A549 (cell line): ENCODE data around the gene SNAP91. TPM values are rescaled to one million over a fixed set of nuclear protein-coding genes. Genes with fewer than 3 reads are reported as not detected.
"Not testable (repeated sequence)": the region's sequence is repeated elsewhere in the genome, so short reads cannot be mapped to it uniquely, and the experiment has no call there.

Experiments used
- ATAC-seq, 2 experiments: fragments of 200-7000 bp in 1 of 2; fragments of >200 bp in 1 of 2; cut with Nextera tagmentation in 1 of 2; cut with Tn5 transposase in 1 of 2; 3 replicates each; pipeline versions ENCODE4 v1.8.0 to v1.9.1; 2018 to 2020; ENCODE audit warnings: mild to moderate bottlenecking in 1 of 2, moderate library complexity in 1 of 2
- CTCF ChIA-PET: fragments of 300-600 bp; sonication (Branson Sonifier 250); formaldehyde crosslinking; extraction: SDS; loops from one replicate; lab custom pipeline; 2021; ENCODE audit warnings: antibody characterized with exemption, inconsistent platforms; lab: Yijun Ruan, JAX
- POLR2A ChIA-PET: fragments of 350-600 bp; formaldehyde crosslinking; extraction: SDS; loops from one replicate; lab custom pipeline; 2021; ENCODE audit warnings: antibody characterized with exemption, inconsistent platforms; lab: Yijun Ruan, JAX
- DNase-seq, 2 experiments: peaks; one replicate each; pipeline versions ENCODE4 v3.0.0 to v3.0.0-alpha.2; 2011 to 2016; ENCODE audit warnings: low read depth in 1 of 2, low spot score in 1 of 2
- FAIRE-seq: peaks from 2 replicates; lab custom pipeline; 2011; peaks lifted over from hg19 to GRCh38; lab: Jason Lieb, UNC
- H3K27ac ChIP-seq, 2 experiments: fragments of >200 bp; sonication (Bioruptor Twin); formaldehyde crosslinking; 3 replicates each; pipeline ENCODE4 v1.5.1; 2016 to 2017
- H3K4me1 ChIP-seq: fragments of >200 bp; sonication (Bioruptor Twin); formaldehyde crosslinking; 3 replicates; pipeline ENCODE4 v1.6.1; 2016
- H3K4me2 ChIP-seq: fragments of >200 bp; sonication (Bioruptor Twin); formaldehyde crosslinking; 3 replicates; pipeline ENCODE4 v1.6.1; 2016
- H3K4me3 ChIP-seq: fragments of >200 bp; sonication (Bioruptor Twin); formaldehyde crosslinking; 3 replicates; pipeline ENCODE4 v1.5.1; 2016
- H3K9me3 ChIP-seq: fragments of >200 bp; sonication (Bioruptor Twin); formaldehyde crosslinking; 3 replicates; pipeline ENCODE4 v1.6.1; 2016
- ATOH8 ChIP-seq: fragments of 250-450 bp; sonication (Bioruptor Pico); IDR thresholded peaks from 2 replicates; pipeline ENCODE4 v1.5.0; 2020; ENCODE audit warnings: low read depth, mild to moderate bottlenecking, moderate library complexity
- BHLHE40 ChIP-seq: IDR thresholded peaks from 2 replicates; pipeline ENCODE4 v1.6.1; 2012; ENCODE audit warnings: low read depth, low read length, inconsistent platforms
- CTCF ChIP-seq: fragments of >200 bp; sonication (Bioruptor Twin); formaldehyde crosslinking; IDR thresholded peaks from 3 replicates; pipeline ENCODE4 v1.5.1; 2016
- ELK1 ChIP-seq: fragments of 150-350 bp; IDR thresholded peaks from 2 replicates; pipeline ENCODE4 v1.6.1; 2014; ENCODE audit warnings: low read depth, mild to moderate bottlenecking, low read length
- ESRRA ChIP-seq: fragments of 150-350 bp; IDR thresholded peaks from 2 replicates; pipeline ENCODE4 v1.6.1; 2014; ENCODE audit warnings: mild to moderate bottlenecking, low read length, borderline replicate concordance
- GATA3 ChIP-seq: IDR thresholded peaks from 2 replicates; pipeline ENCODE4 v1.6.1; 2012; ENCODE audit warnings: borderline replicate concordance
- HOXB5 ChIP-seq: fragments of 250-450 bp; sonication (Bioruptor Pico); IDR thresholded peaks from 2 replicates; pipeline ENCODE4 v1.5.0; 2020; ENCODE audit warnings: mild to moderate bottlenecking, moderate library complexity
- KDM5A ChIP-seq: fragments of 200-600 bp; sonication (generic); IDR thresholded peaks from 2 replicates; pipeline ENCODE4 v1.6.1; 2016; ENCODE audit warnings: antibody characterized with exemption, mild to moderate bottlenecking
- NPAS2 ChIP-seq: fragments of 250-450 bp; sonication (Bioruptor Pico); IDR thresholded peaks from 2 replicates; pipeline ENCODE4 v1.8.0; 2022; ENCODE audit warnings: mild to moderate bottlenecking, moderate library complexity, borderline replicate concordance
- NR3C1 ChIP-seq: fragments of >200 bp; sonication (Bioruptor Twin); formaldehyde crosslinking; IDR thresholded peaks from 3 replicates; pipeline ENCODE4 v1.6.1; 2017
- PBX3 ChIP-seq: IDR thresholded peaks from 2 replicates; pipeline ENCODE4 v1.6.1; 2012
- RNF2 ChIP-seq: fragments of 200-600 bp; sonication (generic); IDR thresholded peaks from 2 replicates; pipeline ENCODE4 v1.6.1; 2016; ENCODE audit warnings: low read depth, mild to moderate bottlenecking, antibody characterized with exemption, moderate library complexity, borderline replicate concordance
- ZC3H11A ChIP-seq: fragments of 450-650 bp; IDR thresholded peaks from 2 replicates; pipeline ENCODE4 v1.6.1; 2014; ENCODE audit warnings: antibody characterized with exemption, mild to moderate bottlenecking
- WGBS: methylation state at CpG from one replicate; pipeline ENCODE4 v1.1.6; 2017; ENCODE audit errors: missing lambda C conversion rate; 5-methylcytosine and 5-hydroxymethylcytosine counted together
- polyA plus RNA-seq, 4 experiments: library from polyadenylated mRNA; depleted of rRNA in 3 of 4; stranded (reverse); fragments of >200 nt; fragmentation: RNase III in 1 of 4; extraction: RNeasy Plus Mini Kit Qiagen cat#74134 plus additional on column Dnase treatment in 1 of 4; gene quantifications; 2 replicates in 3 of 4; 3 replicates in 1 of 4; pipeline ENCODE4 v1.2.3, GENCODE V29; 2011 to 2017

SNAP91 gene
- polyA plus RNA-seq, 2 of the 4 experiments (the other 2 are of a cell fraction), result 0.13 to 0.39 TPM

GRCh38 chr6:83633609-83634008 lies 75.3 kb downstream of the SNAP91 start:
- CTCF ChIA-PET, result no interaction called here

GRCh38 chr6:83633149-83633548 lies 75.8 kb downstream of the SNAP91 start:
- Histone ChIP-seq H3K4me3 (no peak overlapping the region), H3K4me2 (no peak overlapping the region), H3K9me3 (no peaks in the 10 kb centered on the region), H3K4me1 (no peaks in the 10 kb centered on the region), H3K27ac (no peak overlapping the region)
- ChIA-PET CTCF (interaction anchor here (1.1 kb wide), 1 partner anchor 18 kb away, joined by 3 read pairs; no protein-coding TSS in a partner anchor), POLR2A (no interaction called here)
- TF ChIP-seq KDM5A (no peak), ATOH8 (CRISPR knock-in tag) (no peak), CTCF (no peak), ZC3H11A (no peak)
- no peak for FAIRE-seq
- no peak for ATAC-seq
- DNase-seq, result no peak
- 48% methylated on average over 2 of the region's 2 CpGs for WGBS

More at GRCh38 chr6:83633609-83634008, 75.3 kb downstream of the SNAP91 start:
- TF ChIP-seq RNF2 (no peak), ZC3H11A (no peak), NR3C1 (no peak), BHLHE40 (no peak), HOXB5 (CRISPR knock-in tag) (no peak), PBX3 (no peak), NPAS2 (CRISPR knock-in tag) (no peak), ESRRA (no peak), GATA3 (no peak), ELK1 (no peak)
- 28% methylated on average over 5 of the region's 5 CpGs for WGBS
- Histone ChIP-seq H3K9me3 (no peaks in the 10 kb centered on the region), H3K4me2 (no peak overlapping the region), H3K27ac (no peak overlapping the region), H3K4me1 (no peaks in the 10 kb centered on the region), H3K4me3 (no peak overlapping the region)
- FAIRE-seq (no peak), DNase-seq (no peak), ATAC-seq (no peak)
- POLR2A ChIA-PET, result no interaction called here

- ATAC-seq, DNase-seq, CTCF ChIA-PET, H3K27ac ChIP-seq, H3K4me3 ChIP-seq, H3K4me2 ChIP-seq, H3K9me3 ChIP-seq, H3K4me1 ChIP-seq, FAIRE-seq, POLR2A ChIA-PET: not testable (repeated sequence)
- 38% methylated on average over 4 of the region's 4 CpGs for WGBS
Observed at GRCh38 chr6:83629908-83630307, 79.0 kb downstream of the SNAP91 start.
